Measurements from ENCODE around the gene DYNLT4. TPM values are rescaled to one million over a fixed set of nuclear protein-coding genes. Genes with fewer than 3 reads are reported as not detected.
A peak's percentile ranks its signal among the peaks of the same experiment; 100 is the strongest.

DYNLT4 gene
- polyA plus RNA-seq, 1 of the 3 experiments (the other 2 are of a cell fraction): 0.61 TPM

GRCh38 chr1:44827197-44828002, 20.2 kb upstream of the DYNLT4 start:
- Histone ChIP-seq H3K27me3 (ENCODE audit: insufficient read depth) (no peaks in the 10 kb centered on the region), H3K9me2 (no peaks in the 10 kb centered on the region), H3K9ac (no peak overlapping the region), H3K9me3 (no peaks in the 10 kb centered on the region), H3K4me2 (no peak overlapping the region), H3K4me3 (ENCODE audit: low read depth in 2 of 2, low read length in 1 of 2) (no peak overlapping the region), H3K36me3 (replicated peaks in 1 of 2; ENCODE audit: control insufficient read depth in 1 of 2, insufficient read depth in 2 of 2, low read length in 1 of 2) (no peaks in the 10 kb centered on the region), H3F3A (replicated peaks; ENCODE audit: insufficient read depth) (no peaks in the 10 kb centered on the region), H4K20me1 (ENCODE audit: insufficient read depth) (no peaks in the 10 kb centered on the region), H3K4me1 (ENCODE audit: control insufficient read depth in 1 of 2, insufficient read depth in 2 of 2, low read depth in 1 of 2, low read length in 1 of 2) (no peaks in the 10 kb centered on the region), H3K27ac (ENCODE audit: low read depth in 2 of 2, low read length in 1 of 2) (no peak overlapping the region), H2AFZ (ENCODE audit: low read depth) (no peak overlapping the region), H3K79me2 (ENCODE audit: insufficient read depth) (no peaks in the 10 kb centered on the region)
- TF ChIP-seq SIN3A (IDR thresholded peaks at IDR 0.05; ENCODE audit: borderline replicate concordance, low read depth, low read length): no peak
- TF ChIP-seq NRF1 (IDR thresholded peaks at IDR 0.05; ENCODE audit: low read depth, low read length): no peak
- no peak for TF ChIP-seq EZH2phosphoT487 (IDR thresholded peaks at IDR 0.05; ENCODE audit: borderline replicate concordance, low read depth)
- TF ChIP-seq RFX5 (IDR thresholded peaks at IDR 0.05; ENCODE audit: low read length): no peak
- no peak for TF ChIP-seq JUND (IDR thresholded peaks at IDR 0.05)
- TF ChIP-seq USF2 (IDR thresholded peaks at IDR 0.05; ENCODE audit: borderline replicate concordance, low read depth, low read length): no peak
- TF ChIP-seq, protein P1, sequence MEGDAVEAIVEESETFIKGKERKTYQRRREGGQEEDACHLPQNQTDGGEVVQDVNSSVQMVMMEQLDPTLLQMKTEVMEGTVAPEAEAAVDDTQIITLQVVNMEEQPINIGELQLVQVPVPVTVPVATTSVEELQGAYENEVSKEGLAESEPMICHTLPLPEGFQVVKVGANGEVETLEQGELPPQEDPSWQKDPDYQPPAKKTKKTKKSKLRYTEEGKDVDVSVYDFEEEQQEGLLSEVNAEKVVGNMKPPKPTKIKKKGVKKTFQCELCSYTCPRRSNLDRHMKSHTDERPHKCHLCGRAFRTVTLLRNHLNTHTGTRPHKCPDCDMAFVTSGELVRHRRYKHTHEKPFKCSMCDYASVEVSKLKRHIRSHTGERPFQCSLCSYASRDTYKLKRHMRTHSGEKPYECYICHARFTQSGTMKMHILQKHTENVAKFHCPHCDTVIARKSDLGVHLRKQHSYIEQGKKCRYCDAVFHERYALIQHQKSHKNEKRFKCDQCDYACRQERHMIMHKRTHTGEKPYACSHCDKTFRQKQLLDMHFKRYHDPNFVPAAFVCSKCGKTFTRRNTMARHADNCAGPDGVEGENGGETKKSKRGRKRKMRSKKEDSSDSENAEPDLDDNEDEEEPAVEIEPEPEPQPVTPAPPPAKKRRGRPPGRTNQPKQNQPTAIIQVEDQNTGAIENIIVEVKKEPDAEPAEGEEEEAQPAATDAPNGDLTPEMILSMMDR (IDR thresholded peaks at IDR 0.05): no peak
- no peak for TF ChIP-seq PBX3 (IDR thresholded peaks at IDR 0.05)
- TF ChIP-seq, protein P2, sequence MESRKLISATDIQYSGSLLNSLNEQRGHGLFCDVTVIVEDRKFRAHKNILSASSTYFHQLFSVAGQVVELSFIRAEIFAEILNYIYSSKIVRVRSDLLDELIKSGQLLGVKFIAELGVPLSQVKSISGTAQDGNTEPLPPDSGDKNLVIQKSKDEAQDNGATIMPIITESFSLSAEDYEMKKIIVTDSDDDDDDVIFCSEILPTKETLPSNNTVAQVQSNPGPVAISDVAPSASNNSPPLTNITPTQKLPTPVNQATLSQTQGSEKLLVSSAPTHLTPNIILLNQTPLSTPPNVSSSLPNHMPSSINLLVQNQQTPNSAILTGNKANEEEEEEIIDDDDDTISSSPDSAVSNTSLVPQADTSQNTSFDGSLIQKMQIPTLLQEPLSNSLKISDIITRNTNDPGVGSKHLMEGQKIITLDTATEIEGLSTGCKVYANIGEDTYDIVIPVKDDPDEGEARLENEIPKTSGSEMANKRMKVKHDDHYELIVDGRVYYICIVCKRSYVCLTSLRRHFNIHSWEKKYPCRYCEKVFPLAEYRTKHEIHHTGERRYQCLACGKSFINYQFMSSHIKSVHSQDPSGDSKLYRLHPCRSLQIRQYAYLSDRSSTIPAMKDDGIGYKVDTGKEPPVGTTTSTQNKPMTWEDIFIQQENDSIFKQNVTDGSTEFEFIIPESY (IDR thresholded peaks at IDR 0.05; ENCODE audit: borderline replicate concordance, low read depth): no peak
- TF ChIP-seq USF1 (IDR thresholded peaks at IDR 0.05; ENCODE audit: borderline replicate concordance, low read depth): no peak
- TF ChIP-seq CHD2 (IDR thresholded peaks at IDR 0.05; ENCODE audit: low read length, partially characterized antibody): no peak
- TF ChIP-seq RAD21 (IDR thresholded peaks at IDR 0.05; ENCODE audit: low read length): no peak
- DNase-seq: peak; percentile 33
- ChIA-PET POLR2A (interaction anchor here (1.4 kb wide), 1 partner anchor 52 kb away, joined by 4 read pairs; the partner anchor contains the start of gene RPS8), CTCF (interaction anchor here (0.9 to 2.0 kb wide), 2 partner anchors 8 to 187 kb away, joined by 3 to 5 read pairs; no protein-coding TSS in a partner anchor)
- WGBS (ENCODE audit: low lambda C conversion rate): 91% methylated on average over 20 of the region's 28 CpGs
